G401 (cell line): ENCODE measurements around the gene CACNA1A. TPM values are rescaled to one million over a fixed set of nuclear protein-coding genes. Genes with fewer than 3 reads are reported as not detected.

ENCODE experiments used
- DNase-seq: peaks from one replicate; pipeline ENCODE4 v3.0.0-alpha.2; 2015; ENCODE audit warnings: low spot score
- in situ Hi-C: cut with HindIII; loops from 2 replicates; pipeline ENCODE4 v1.10.0; 2016; ENCODE audit warnings: low sequenced_read_pairs, mixed read lengths
- total RNA-seq: library from RNA; depleted of rRNA; stranded (reverse); fragments of >200 nt; shearing (Covaris generic); gene quantifications from 2 replicates; pipeline ENCODE4 v1.2.3, GENCODE V29; 2014

CACNA1A gene
- total RNA-seq, 1 experiment from 2014 or later = 0.24 TPM

- in situ Hi-C loops = no loop called here
- peak; percentile 58 for DNase-seq
Measured at GRCh38 chr19:13164343-13165161, 341.7 kb downstream of the CACNA1A start.

- DNase-seq = peak; percentile 57
- in situ Hi-C loops = no loop called here
Measured at GRCh38 chr19:13163609-13164342, 342.5 kb downstream of the CACNA1A start.

GRCh38 chr19:13162724-13163608 lies 343.3 kb downstream of the CACNA1A start:
- in situ Hi-C loops = no loop called here
- DNase-seq = peak; percentile 92

- in situ Hi-C loops = no loop called here
- no peak for DNase-seq
Measured at GRCh38 chr19:13160557-13160956, 345.7 kb downstream of the CACNA1A start.

GRCh38 chr19:13159713-13160112 lies 346.6 kb downstream of the CACNA1A start:
- no peak for DNase-seq
- in situ Hi-C loops = no loop called here
